DND-41 (cell line): ENCODE measurements around the gene USH1C.

ENCODE experiments used
- ATAC-seq: fragments of 200-7000 bp; cut with Tn5 transposase; 3 replicates; pipeline ENCODE4 v1.9.1; 2021; ENCODE audit warnings: low read depth; ENCODE audit not compliant: insufficient read depth
- DNase-seq: peaks from one replicate; pipeline ENCODE4 v3.0.0-alpha.2; 2020
- H2AFZ ChIP-seq: 2 replicates; pipeline ENCODE4 v1.6.0; 2012; ENCODE audit warnings: low read depth, low read length
- H3K27ac ChIP-seq: 2 replicates; pipeline ENCODE4 v1.5.1; 2012; ENCODE audit warnings: low read length, inconsistent platforms
- H3K27me3 ChIP-seq: fragments of 200-600 bp; sonication (generic); 2 replicates; pipeline ENCODE4 v1.6.0; 2012; ENCODE audit warnings: low read length, mild to moderate bottlenecking, inconsistent platforms; ENCODE audit not compliant: insufficient read depth, poor library complexity
- H3K36me3 ChIP-seq: 2 replicates; pipeline ENCODE4 v1.5.1; 2012; ENCODE audit warnings: low read length, inconsistent platforms; ENCODE audit not compliant: insufficient read depth
- H3K4me1 ChIP-seq: 2 replicates; pipeline ENCODE4 v1.5.1; 2012; ENCODE audit warnings: mild to moderate bottlenecking, low read length; ENCODE audit not compliant: insufficient read depth
- H3K4me2 ChIP-seq: 2 replicates; pipeline ENCODE4 v1.6.0; 2012; ENCODE audit warnings: mild to moderate bottlenecking, moderate library complexity, low read length, inconsistent platforms; ENCODE audit not compliant: insufficient read depth
- H3K4me3 ChIP-seq, 2 experiments: fragments of 200-600 bp in 1 of 2; shearing (Covaris generic) in 1 of 2; 2 replicates each; pipeline ENCODE4 v1.5.1; 2012 to 2016; ENCODE audit warnings: inconsistent platforms in 2 of 2, low read length in 2 of 2, mild to moderate bottlenecking in 2 of 2, low read depth in 1 of 2, moderate library complexity in 1 of 2
- H3K79me2 ChIP-seq: 2 replicates; pipeline ENCODE4 v1.6.0; 2012; ENCODE audit warnings: low read length, inconsistent platforms; ENCODE audit not compliant: insufficient read depth
- H3K9ac ChIP-seq: 2 replicates; pipeline ENCODE4 v1.6.0; 2012; ENCODE audit warnings: low read depth, mild to moderate bottlenecking, inconsistent platforms, low read length, moderate library complexity
- H3K9me3 ChIP-seq: 2 replicates; pipeline ENCODE4 v1.5.1; 2012; ENCODE audit warnings: low read length, moderate library complexity, mild to moderate bottlenecking, inconsistent platforms; ENCODE audit not compliant: insufficient read depth, severe bottlenecking
- H4K20me1 ChIP-seq: 2 replicates; pipeline ENCODE4 v1.6.0; 2012; ENCODE audit warnings: low read length; ENCODE audit not compliant: insufficient read depth
- CTCF ChIP-seq: IDR thresholded peaks from 2 replicates; pipeline ENCODE4 v1.5.1; 2012; ENCODE audit warnings: borderline replicate concordance, low read length, moderate library complexity, mild to moderate bottlenecking; ENCODE audit not compliant: poor library complexity, severe bottlenecking; ENCODE audit errors: extremely low read depth
- EZH2 ChIP-seq: IDR thresholded peaks from 3 replicates; pipeline ENCODE4 v1.6.1; 2012; ENCODE audit warnings: borderline replicate concordance, low read depth, mild to moderate bottlenecking, moderate library complexity, low read length, inconsistent platforms; ENCODE audit not compliant: severe bottlenecking

The USH1C gene

DNA sequence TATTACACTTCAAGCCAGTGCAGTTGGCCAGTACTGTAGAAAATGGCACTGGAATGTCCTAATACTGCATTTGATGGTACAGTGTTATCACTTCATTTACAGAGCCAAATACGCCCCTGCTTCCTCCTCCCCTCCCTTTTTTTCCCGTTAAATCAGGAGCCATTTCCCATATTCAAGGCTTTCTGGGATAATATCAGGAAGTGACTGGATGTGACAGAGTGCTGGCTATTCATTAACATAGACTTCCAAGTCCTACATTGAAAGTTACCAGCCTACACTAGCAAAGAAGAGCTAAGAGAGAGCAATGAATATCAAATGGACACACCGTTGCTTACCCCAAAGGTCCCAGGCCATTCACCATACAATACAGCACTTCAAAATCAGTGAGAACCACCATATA, 35.4 kb downstream of the USH1C start:
- no peak overlapping the region for H3K27ac ChIP-seq
- no peaks in the 10 kb centered on the region for H3K36me3 ChIP-seq
- peaks cover 8% of the 10 kb centered on the region for H3K4me1 ChIP-seq
- TF ChIP-seq EZH2, result no peak
- TF ChIP-seq CTCF, result no peak
- no peaks in the 10 kb centered on the region for H3K79me2 ChIP-seq
- DNase-seq, result no peak
- peaks cover 15% of the 10 kb centered on the region for H3K27me3 ChIP-seq
- no peak overlapping the region for H2AFZ ChIP-seq
- no peak for ATAC-seq
- H4K20me1 ChIP-seq, result no peaks in the 10 kb centered on the region
- H3K9me3 ChIP-seq, result no peaks in the 10 kb centered on the region
- H3K9ac ChIP-seq, result no peak overlapping the region
- no peak overlapping the region for H3K4me3 ChIP-seq
- no peak overlapping the region for H3K4me2 ChIP-seq

DNA sequence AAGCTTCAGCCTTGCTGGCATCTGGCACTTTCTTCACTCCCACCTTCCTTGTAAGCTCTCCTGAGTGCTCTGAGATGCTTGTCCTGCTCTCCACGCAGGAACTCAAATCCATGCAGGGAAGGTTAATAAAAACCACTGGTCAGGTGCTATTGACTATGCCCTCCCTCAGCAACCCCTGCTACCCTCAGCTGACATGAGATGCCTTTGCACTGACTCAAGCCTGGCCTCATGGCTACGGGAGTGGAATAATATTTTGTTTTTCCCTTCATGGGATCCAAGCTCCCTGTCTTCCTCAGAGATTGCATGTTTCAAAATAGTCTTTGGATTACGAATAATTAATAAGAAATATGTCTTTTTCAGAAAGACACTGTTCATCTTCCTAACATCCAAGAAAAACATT, 35.9 kb downstream of the USH1C start:
- H3K9ac ChIP-seq, result no peak overlapping the region
- ATAC-seq (no peak), DNase-seq (no peak)
- H3K4me3 ChIP-seq, result no peak overlapping the region
- peaks cover 13% of the 10 kb centered on the region for H3K27me3 ChIP-seq
- no peaks in the 10 kb centered on the region for H3K79me2 ChIP-seq
- H3K4me2 ChIP-seq, result no peak overlapping the region
- H2AFZ ChIP-seq, result no peak overlapping the region
- H3K4me1 ChIP-seq, result peaks cover 12% of the 10 kb centered on the region
- no peaks in the 10 kb centered on the region for H3K36me3 ChIP-seq
- H3K9me3 ChIP-seq, result no peaks in the 10 kb centered on the region
- TF ChIP-seq CTCF (no peak), EZH2 (no peak)
- no peak overlapping the region for H3K27ac ChIP-seq
- no peaks in the 10 kb centered on the region for H4K20me1 ChIP-seq

DNA sequence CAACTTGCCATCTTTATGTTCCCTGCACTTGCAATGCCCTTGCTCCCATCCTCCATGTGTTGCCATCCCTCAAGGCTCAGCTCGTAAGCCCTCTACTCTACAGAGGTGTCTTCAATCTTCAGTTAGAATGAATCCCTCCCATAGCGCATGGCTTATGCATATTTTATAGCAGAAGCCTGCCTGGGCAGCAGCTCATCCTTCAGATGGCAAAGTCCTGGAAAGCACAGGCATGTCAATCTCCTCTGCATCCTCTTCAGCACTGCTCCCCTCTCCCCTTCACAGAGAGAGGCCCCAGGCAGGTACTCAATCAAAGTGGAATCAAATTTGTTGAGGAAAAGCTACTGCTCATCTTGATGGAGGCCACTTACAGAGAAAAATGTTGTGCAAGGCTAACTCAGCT, 36.4 kb downstream of the USH1C start:
- H3K9ac ChIP-seq, result no peak overlapping the region
- no peaks in the 10 kb centered on the region for H4K20me1 ChIP-seq
- DNase-seq (no peak), ATAC-seq (no peak)
- H3K4me1 ChIP-seq, result peaks cover 18% of the 10 kb centered on the region
- H3K36me3 ChIP-seq, result no peaks in the 10 kb centered on the region
- no peaks in the 10 kb centered on the region for H3K79me2 ChIP-seq
- H2AFZ ChIP-seq, result no peak overlapping the region
- no peaks in the 10 kb centered on the region for H3K9me3 ChIP-seq
- H3K4me3 ChIP-seq, result no peak overlapping the region
- H3K27me3 ChIP-seq, result peaks cover 7% of the 10 kb centered on the region
- no peak overlapping the region for H3K27ac ChIP-seq
- TF ChIP-seq CTCF (no peak), EZH2 (no peak)
- H3K4me2 ChIP-seq, result no peak overlapping the region

DNA sequence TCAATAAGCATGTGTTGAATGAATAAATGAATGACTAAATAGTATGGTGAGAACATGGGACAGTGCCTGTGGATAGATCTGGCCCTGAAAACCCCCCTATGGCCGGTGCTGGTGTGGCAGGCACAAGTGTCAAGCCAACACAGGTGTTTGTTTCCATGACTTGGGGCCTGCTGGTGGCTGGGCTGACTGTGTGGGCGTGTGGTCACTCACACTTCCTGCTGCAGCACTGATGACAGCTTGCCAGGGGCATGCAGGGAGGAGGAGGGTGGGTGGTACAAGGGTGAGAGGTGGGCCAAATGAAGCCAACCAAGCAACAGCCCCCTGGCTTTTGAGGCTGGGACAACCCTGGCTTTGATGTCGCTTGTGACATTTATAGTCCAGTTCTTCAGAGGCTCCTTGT, 37.3 kb downstream of the USH1C start:
- no peaks in the 10 kb centered on the region for H3K9me3 ChIP-seq
- no peak for TF ChIP-seq CTCF
- TF ChIP-seq EZH2, result no peak
- H3K27me3 ChIP-seq, result peaks cover 4% of the 10 kb centered on the region
- no peak overlapping the region for H3K9ac ChIP-seq
- H2AFZ ChIP-seq, result no peak overlapping the region
- H3K36me3 ChIP-seq, result no peaks in the 10 kb centered on the region
- H3K4me2 ChIP-seq, result no peak overlapping the region
- H3K27ac ChIP-seq, result no peak overlapping the region
- no peaks in the 10 kb centered on the region for H4K20me1 ChIP-seq
- no peak for ATAC-seq
- H3K79me2 ChIP-seq, result no peaks in the 10 kb centered on the region
- no peak overlapping the region for H3K4me3 ChIP-seq
- DNase-seq, result no peak
- H3K4me1 ChIP-seq, result peaks cover 26% of the 10 kb centered on the region
